H1 (cell line): ENCODE data around the gene BTRC. TPM values are rescaled to one million over a fixed set of nuclear protein-coding genes. Genes with fewer than 3 reads are reported as not detected.

Experiments
- CTCF ChIA-PET: fragments of 300-600 bp; sonication (Branson Sonifier 250); formaldehyde crosslinking; loops from one replicate; lab custom pipeline; 2021; ENCODE audit not compliant: partially characterized antibody; lab: Charles Lee
- POLR2A ChIA-PET: fragments of 300-600 bp; sonication (Branson Sonifier 250); formaldehyde crosslinking; loops from one replicate; lab custom pipeline; 2021; ENCODE audit warnings: inconsistent platforms; ENCODE audit not compliant: partially characterized antibody; lab: Charles Lee
- DNase-seq, 2 experiments: peaks; one replicate each; pipeline versions ENCODE4 v3.0.0 to v3.0.0-alpha.2; 2010 to 2022; ENCODE audit warnings: low spot score in 2 of 2, low read depth in 1 of 2, mixed read lengths in 1 of 2
- FAIRE-seq: peaks from 2 replicates; lab custom pipeline; 2011; peaks lifted over from hg19 to GRCh38; lab: Jason Lieb, UNC
- H2AFZ ChIP-seq: 2 replicates; pipeline ENCODE4 v1.8.1; 2012; ENCODE audit warnings: low read length, inconsistent platforms
- H2AK5ac ChIP-seq: 2 replicates; pipeline ENCODE4 v1.6.1; 2013; ENCODE audit warnings: low read depth, low read length
- H2BK120ac ChIP-seq: replicated peaks from 2 replicates; pipeline ENCODE3; 2013; ENCODE audit warnings: low read depth, low read length, inconsistent platforms
- H2BK12ac ChIP-seq: 2 replicates; pipeline ENCODE4 v1.6.1; 2013; ENCODE audit warnings: low read depth, low read length
- H2BK15ac ChIP-seq: 2 replicates; pipeline ENCODE4 v1.6.1; 2013; ENCODE audit warnings: low read length
- H2BK20ac ChIP-seq: 2 replicates; pipeline ENCODE4 v1.6.1; 2013; ENCODE audit warnings: low read length
- H2BK5ac ChIP-seq: 2 replicates; pipeline ENCODE4 v1.6.1; 2013; ENCODE audit warnings: low read depth, low read length
- H3K14ac ChIP-seq: 2 replicates; pipeline ENCODE4 v1.6.1; 2013; ENCODE audit warnings: inconsistent platforms; ENCODE audit not compliant: insufficient read length
- H3K18ac ChIP-seq: 2 replicates; pipeline ENCODE4 v1.6.1; 2013; ENCODE audit warnings: low read length; ENCODE audit errors: extremely low read depth
- H3K23ac ChIP-seq: 2 replicates; pipeline ENCODE4 v1.6.1; 2013; ENCODE audit warnings: inconsistent platforms; ENCODE audit not compliant: insufficient read length
- H3K23me2 ChIP-seq: 2 replicates; pipeline ENCODE4 v1.6.1; 2013; ENCODE audit warnings: low read depth, low read length
- H3K27ac ChIP-seq: 2 replicates; pipeline ENCODE4 v1.6.1; 2011; ENCODE audit warnings: low read depth, low read length, inconsistent platforms
- H3K27me3 ChIP-seq, 4 experiments: replicated peaks in 1 of 4; 1 replicate in 1 of 4; 2 replicates in 3 of 4; pipeline versions ENCODE4 v1.6.1 to v1.8.1; 2011 to 2013; ENCODE audit warnings: low read length in 3 of 4, mild to moderate bottlenecking in 3 of 4, inconsistent platforms in 2 of 4, mixed read lengths in 2 of 4, moderate library complexity in 1 of 4; ENCODE audit not compliant: control insufficient read depth in 3 of 4, insufficient read depth in 3 of 4; ENCODE audit errors: extremely low read depth in 1 of 4
- H3K36me3 ChIP-seq, 4 experiments: 2 replicates each; pipeline versions ENCODE4 v1.6.1 to v1.8.1; 2011 to 2013; ENCODE audit warnings: mild to moderate bottlenecking in 4 of 4, low read length in 3 of 4, moderate library complexity in 2 of 4, control low read depth in 1 of 4, inconsistent platforms in 1 of 4; ENCODE audit not compliant: insufficient read depth in 4 of 4, control insufficient read depth in 2 of 4
- H3K4ac ChIP-seq: replicated peaks from 2 replicates; pipeline ENCODE3; 2013; ENCODE audit warnings: low read length, low read depth, mixed read lengths, inconsistent platforms; ENCODE audit not compliant: insufficient read length
- H3K4me1 ChIP-seq, 4 experiments: replicated peaks in 1 of 4; 1 replicate in 1 of 4; 2 replicates in 3 of 4; pipeline versions ENCODE4 v1.6.1 to v1.8.1; 2011 to 2013; ENCODE audit warnings: low read length in 3 of 4, inconsistent platforms in 2 of 4, mixed read lengths in 1 of 4; ENCODE audit not compliant: insufficient read depth in 4 of 4, control insufficient read depth in 3 of 4
- H3K4me2 ChIP-seq, 2 experiments: 2 replicates each; pipeline versions ENCODE4 v1.6.1 to v1.8.1; 2011 to 2013; ENCODE audit warnings: low read depth in 2 of 2, low read length in 2 of 2, control low read depth in 1 of 2, inconsistent platforms in 1 of 2, mild to moderate bottlenecking in 1 of 2; ENCODE audit not compliant: insufficient read depth in 1 of 2
- H3K4me3 ChIP-seq, 4 experiments: fragments of 200-600, 300-600 bp in 1 of 4; sonication (generic), shearing (Covaris generic), sonication (Bioruptor Twin) in 1 of 4; 2 replicates each; pipeline versions ENCODE4 v1.5.1 to v1.8.1; 2011 to 2016; ENCODE audit warnings: low read length in 4 of 4, low read depth in 3 of 4, control low read depth in 2 of 4, inconsistent platforms in 2 of 4, mild to moderate bottlenecking in 2 of 4, mixed read lengths in 1 of 4, moderate library complexity in 1 of 4; ENCODE audit not compliant: insufficient read depth in 2 of 4; ENCODE audit errors: extremely low read depth in 1 of 4
- H3K56ac ChIP-seq: replicated peaks from 2 replicates; pipeline ENCODE3; 2013; ENCODE audit warnings: low read depth, mild to moderate bottlenecking, mixed read lengths, low read length, inconsistent platforms; ENCODE audit not compliant: insufficient read length
- H3K79me1 ChIP-seq: 2 replicates; pipeline ENCODE4 v1.6.1; 2013; ENCODE audit warnings: low read depth, low read length, control low read depth
- H3K79me2 ChIP-seq, 2 experiments: 2 replicates each; pipeline versions ENCODE4 v1.6.1 to v1.8.1; 2012 to 2013; ENCODE audit warnings: low read length in 2 of 2, mild to moderate bottlenecking in 2 of 2, inconsistent platforms in 1 of 2; ENCODE audit not compliant: insufficient read depth in 2 of 2, control insufficient read depth in 1 of 2
- H3K9ac ChIP-seq, 4 experiments: replicated peaks in 1 of 4; 1 replicate in 1 of 4; 2 replicates in 3 of 4; pipeline versions ENCODE4 v1.6.1 to v1.8.1; 2011 to 2013; ENCODE audit warnings: low read depth in 3 of 4, low read length in 3 of 4, control low read depth in 2 of 4, mild to moderate bottlenecking in 2 of 4, moderate library complexity in 2 of 4, inconsistent platforms in 1 of 4; ENCODE audit errors: extremely low read depth in 1 of 4
- H3K9me3 ChIP-seq, 2 experiments: 2 replicates each; pipeline versions ENCODE4 v1.6.1 to v1.8.1; 2012 to 2013; ENCODE audit warnings: mild to moderate bottlenecking in 2 of 2, moderate library complexity in 2 of 2, control low read depth in 1 of 2, inconsistent platforms in 1 of 2, low read depth in 1 of 2, low read length in 1 of 2, mixed read lengths in 1 of 2; ENCODE audit not compliant: insufficient read depth in 2 of 2
- H4K20me1 ChIP-seq, 2 experiments: replicated peaks in 1 of 2; 2 replicates each; pipeline versions ENCODE3 to v1.8.1; 2011 to 2013; ENCODE audit warnings: inconsistent platforms in 2 of 2, low read length in 2 of 2, mild to moderate bottlenecking in 1 of 2; ENCODE audit not compliant: insufficient read depth in 2 of 2, control insufficient read depth in 1 of 2
- H4K5ac ChIP-seq: 2 replicates; pipeline ENCODE4 v1.6.1; 2013; ENCODE audit warnings: low read length, low read depth, mixed read lengths, inconsistent platforms; ENCODE audit not compliant: insufficient read length
- H4K8ac ChIP-seq: 2 replicates; pipeline ENCODE4 v1.8.0; 2013; ENCODE audit warnings: mild to moderate bottlenecking, moderate library complexity, low read length, inconsistent platforms; ENCODE audit not compliant: insufficient read depth; ENCODE audit errors: extremely low read depth
- H4K91ac ChIP-seq: replicated peaks from 2 replicates; pipeline ENCODE3; 2013; ENCODE audit warnings: low read length, mixed read lengths, inconsistent platforms; ENCODE audit not compliant: insufficient read length
- ATF2 ChIP-seq: IDR thresholded peaks from 2 replicates; pipeline ENCODE4 v1.6.1; 2012; ENCODE audit warnings: low read length, inconsistent platforms
- CEBPB ChIP-seq: IDR thresholded peaks from 2 replicates; pipeline ENCODE4 v1.6.1; 2012; ENCODE audit warnings: low read depth, low read length
- CHD1 ChIP-seq: IDR thresholded peaks from 2 replicates; pipeline ENCODE4 v1.6.1; 2012; ENCODE audit warnings: low read depth, low read length, improper control_type of control experiment
- KDM4A ChIP-seq: IDR thresholded peaks from one replicate; pipeline ENCODE4 v1.7.1; 2012; ENCODE audit warnings: low read depth, mild to moderate bottlenecking, moderate library complexity, low read length, inconsistent platforms; ENCODE audit not compliant: severe bottlenecking
- SAP30 ChIP-seq: fragments of 300-600 bp; sonication (generic); IDR thresholded peaks from 2 replicates; pipeline ENCODE4 v1.7.1; 2012; ENCODE audit warnings: low read length, moderate library complexity, mild to moderate bottlenecking, inconsistent platforms; ENCODE audit not compliant: insufficient read depth, insufficient replicate concordance
- SIN3A ChIP-seq, 2 experiments: IDR thresholded peaks in 1 of 2; conservative IDR thresholded peaks in 1 of 2; 2 replicates each; pipeline ENCODE4 v1.6.1; 2011 to 2012; ENCODE audit warnings: low read length in 2 of 2, improper control_type of control experiment in 1 of 2, low read depth in 1 of 2, mild to moderate bottlenecking in 1 of 2
- SIRT6 ChIP-seq: IDR thresholded peaks from one replicate; pipeline ENCODE4 v1.7.1; 2012; ENCODE audit warnings: low read length, inconsistent platforms
- SP1 ChIP-seq: IDR thresholded peaks from 2 replicates; pipeline ENCODE4 v1.6.1; 2011; ENCODE audit warnings: low read depth, low read length
- TAF1 ChIP-seq: IDR thresholded peaks from 2 replicates; pipeline ENCODE4 v1.6.1; 2011; ENCODE audit warnings: mild to moderate bottlenecking, low read depth, low read length
- WGBS, 2 experiments: shearing (Covaris generic) in 1 of 2; methylation state at CpG; one replicate each; pipeline versions ENCODE4 v1.1.6 to v1.1.7; 2013 to 2015; ENCODE audit warnings: low lambda C conversion rate in 2 of 2, mixed read lengths in 2 of 2, inconsistent platforms in 1 of 2, low coverage in 1 of 2, missing lambda C conversion rate in 1 of 2; ENCODE audit not compliant: insufficient replicate concordance in 2 of 2, insufficient coverage in 1 of 2, insufficient read length in 1 of 2; ENCODE audit errors: extremely low coverage in 1 of 2, missing lambda C conversion rate in 1 of 2; 5-methylcytosine and 5-hydroxymethylcytosine counted together
- polyA plus RNA-seq, 7 experiments: library from polyadenylated mRNA; depleted of rRNA in 3 of 7; stranded (reverse) in 5 of 7; unstranded in 2 of 7; fragments of >200 nt in 5 of 7; fragments of 200-250 nt in 2 of 7; gene quantifications; 1 replicate in 5 of 7; 2 replicates in 1 of 7; 4 replicates in 1 of 7; pipeline versions ENCODE4 v1.2.1 to v1.2.3, GENCODE V29; 2011 to 2013; ENCODE audit warnings: missing spikeins in 2 of 7, mixed read lengths in 2 of 7
- total RNA-seq: library from RNA; stranded (reverse); fragmentation: NEBNext Ultra II Directional; extraction: Animal tissue kit (Norgen Biotek cat#: 25700); gene quantifications from 2 replicates; pipeline ENCODE4 v1.2.1, GENCODE V29; 2021
- TF ChIP-seq, protein P1 (sequence below), 3 experiments: IDR thresholded peaks; 1 replicate in 2 of 3; 2 replicates in 1 of 3; pipeline versions ENCODE4 v1.5.1 to v1.6.1; 2011; ENCODE audit warnings: low read length in 3 of 3, mild to moderate bottlenecking in 3 of 3, inconsistent platforms in 2 of 3, low read depth in 1 of 3, moderate library complexity in 1 of 3; ENCODE audit not compliant: insufficient read depth in 1 of 3; ENCODE audit errors: control extremely low read depth in 1 of 3

BTRC gene
- total and polyA plus RNA-seq, 2 of the 8 experiments (the other 6 are each of a cell fraction or from before 2014, with no cell fraction given), result 9.9 to 24.7 TPM

- H3K23ac ChIP-seq, result no peak overlapping the region
- H3K79me1 ChIP-seq, result no peaks in the 10 kb centered on the region; the same call in 1 of the 2 replicates
- WGBS, 2 experiments, result 91% methylated on average over 3 of the region's 3 CpGs; no CpG with 5 or more reads in 1 of the 2 experiments
- H3K27me3 ChIP-seq, result no peaks in the 10 kb centered on the region
- no peak overlapping the region for H3K18ac ChIP-seq
- POLR2A ChIA-PET, result no interaction called here
- DNase-seq, result no peak
- H3K14ac ChIP-seq, result no peak overlapping the region
- H4K20me1 ChIP-seq, result peaks cover 0 to 1% of the 10 kb centered on the region in 2 experiments
- no peak overlapping the region for H3K4me2 ChIP-seq
- H2AFZ ChIP-seq, result no peak overlapping the region
- H4K91ac ChIP-seq, result no peak overlapping the region
- no peak for FAIRE-seq
- no peak overlapping the region for H3K4ac ChIP-seq
- H3K27ac ChIP-seq, result no peak overlapping the region
- no peaks in the 10 kb centered on the region for H3K36me3 ChIP-seq
- no peak overlapping the region for H4K8ac ChIP-seq
- H3K79me2 ChIP-seq, result no peaks in the 10 kb centered on the region
- H3K9me3 ChIP-seq, result no peaks in the 10 kb centered on the region
- H3K4me1 ChIP-seq, result peaks cover 0 to 3% (median 0%) of the 10 kb centered on the region in 4 experiments; a peak in 1 of 7 replicates
- H2BK12ac ChIP-seq, result no peak overlapping the region
- H4K5ac ChIP-seq, result no peak overlapping the region
- H2BK15ac ChIP-seq, result no peak overlapping the region
- no peak overlapping the region for H3K9ac ChIP-seq
- H2BK20ac ChIP-seq, result no peak overlapping the region
- H3K56ac ChIP-seq, result no peak overlapping the region
- CTCF ChIA-PET, result interaction anchor here (0.6 kb wide), 1 partner anchor 143 kb away, joined by 3 read pairs; no protein-coding TSS in a partner anchor
- H3K4me3 ChIP-seq, result no peak overlapping the region
- no peak overlapping the region for H2BK120ac ChIP-seq
- H2BK5ac ChIP-seq, result no peak overlapping the region
- no peaks in the 10 kb centered on the region for H3K23me2 ChIP-seq
- H2AK5ac ChIP-seq, result no peak overlapping the region
- TF ChIP-seq CHD1, result no peak
- TF ChIP-seq ATF2, result no peak
- TF ChIP-seq, protein P1, sequence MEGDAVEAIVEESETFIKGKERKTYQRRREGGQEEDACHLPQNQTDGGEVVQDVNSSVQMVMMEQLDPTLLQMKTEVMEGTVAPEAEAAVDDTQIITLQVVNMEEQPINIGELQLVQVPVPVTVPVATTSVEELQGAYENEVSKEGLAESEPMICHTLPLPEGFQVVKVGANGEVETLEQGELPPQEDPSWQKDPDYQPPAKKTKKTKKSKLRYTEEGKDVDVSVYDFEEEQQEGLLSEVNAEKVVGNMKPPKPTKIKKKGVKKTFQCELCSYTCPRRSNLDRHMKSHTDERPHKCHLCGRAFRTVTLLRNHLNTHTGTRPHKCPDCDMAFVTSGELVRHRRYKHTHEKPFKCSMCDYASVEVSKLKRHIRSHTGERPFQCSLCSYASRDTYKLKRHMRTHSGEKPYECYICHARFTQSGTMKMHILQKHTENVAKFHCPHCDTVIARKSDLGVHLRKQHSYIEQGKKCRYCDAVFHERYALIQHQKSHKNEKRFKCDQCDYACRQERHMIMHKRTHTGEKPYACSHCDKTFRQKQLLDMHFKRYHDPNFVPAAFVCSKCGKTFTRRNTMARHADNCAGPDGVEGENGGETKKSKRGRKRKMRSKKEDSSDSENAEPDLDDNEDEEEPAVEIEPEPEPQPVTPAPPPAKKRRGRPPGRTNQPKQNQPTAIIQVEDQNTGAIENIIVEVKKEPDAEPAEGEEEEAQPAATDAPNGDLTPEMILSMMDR (IDR thresholded peaks at IDR 0.05; ENCODE audit: control extremely low read depth in 1 of 3, insufficient read depth in 1 of 3, low read depth in 1 of 3, low read length in 3 of 3), result no peak
- TF ChIP-seq SIRT6, result no peak
- no peak for TF ChIP-seq SAP30
- TF ChIP-seq KDM4A, result no peak
- no peak for TF ChIP-seq TAF1
- TF ChIP-seq SIN3A (conservative IDR thresholded peaks at IDR 0.05 in 1 of 2, IDR thresholded peaks at IDR 0.05 in 1 of 2; ENCODE audit: low read depth in 1 of 2, low read length in 2 of 2), result no peak
- no peak for TF ChIP-seq CEBPB
- no peak for TF ChIP-seq SP1
Observed at GRCh38 chr10:101415884-101416283, 61.9 kb downstream of the BTRC start.
